HepG2 (cell line): Measurements from ENCODE around the gene BPIFB2. TPM values are rescaled to one million over a fixed set of nuclear protein-coding genes. Genes with fewer than 3 reads are reported as not detected.

Source experiments
- CHCHD3 ChIP-seq: sonication (generic); formaldehyde crosslinking; IDR thresholded peaks from 2 replicates; pipeline ENCODE4 v1.8.0; 2022; ENCODE audit warnings: mild to moderate bottlenecking, missing genetic modification reagents, moderate library complexity
- HES4 ChIP-seq: sonication (generic); formaldehyde crosslinking; IDR thresholded peaks from 2 replicates; pipeline ENCODE4 v1.9.0; 2021; ENCODE audit warnings: mild to moderate bottlenecking, missing genetic modification reagents, borderline replicate concordance
- HNF4G ChIP-seq, 2 experiments: sonication (generic) in 1 of 2; formaldehyde crosslinking in 1 of 2; IDR thresholded peaks; 2 replicates each; pipeline versions ENCODE4 v1.4.0 to v1.6.1; 2011 to 2020; ENCODE audit warnings: borderline replicate concordance in 2 of 2, low read depth in 2 of 2, mild to moderate bottlenecking in 2 of 2, low read length in 1 of 2, missing genetic modification reagents in 1 of 2, moderate library complexity in 1 of 2
- HNRNPL ChIP-seq: fragments of 200-400 bp; formaldehyde crosslinking; IDR thresholded peaks from 2 replicates; pipeline ENCODE4 v1.6.1; 2017; ENCODE audit warnings: mild to moderate bottlenecking, low read depth, low read length
- HOXA9 ChIP-seq: sonication (generic); formaldehyde crosslinking; IDR thresholded peaks from 2 replicates; pipeline ENCODE4 v1.8.1; 2022; ENCODE audit warnings: missing genetic modification reagents, mild to moderate bottlenecking, moderate library complexity, borderline replicate concordance
- MBNL3 ChIP-seq: fragments of 250-450 bp; sonication (Bioruptor Pico); conservative IDR thresholded peaks from 2 replicates; pipeline ENCODE4 v1.8.0; 2022; ENCODE audit warnings: mild to moderate bottlenecking, inconsistent platforms
- NR2C2 ChIP-seq: sonication (generic); formaldehyde crosslinking; IDR thresholded peaks from 2 replicates; pipeline ENCODE4 v1.4.0; 2020; ENCODE audit warnings: missing genetic modification reagents, mild to moderate bottlenecking, moderate library complexity, borderline replicate concordance
- PAX8 ChIP-seq: sonication (generic); formaldehyde crosslinking; IDR thresholded peaks from 2 replicates; pipeline ENCODE4 v1.8.0; 2022; ENCODE audit warnings: mild to moderate bottlenecking, missing genetic modification reagents, borderline replicate concordance
- REXO4 ChIP-seq: sonication (generic); formaldehyde crosslinking; IDR thresholded peaks from 2 replicates; pipeline ENCODE4 v1.8.0; 2022; ENCODE audit warnings: missing genetic modification reagents, mild to moderate bottlenecking, borderline replicate concordance
- SATB2 ChIP-seq: sonication (generic); formaldehyde crosslinking; IDR thresholded peaks from 2 replicates; pipeline ENCODE4 v1.5.0; 2020; ENCODE audit warnings: missing genetic modification reagents
- SP1 ChIP-seq, 2 experiments: fragments of 450-650 bp in 1 of 2; sonication (generic) in 1 of 2; formaldehyde crosslinking in 1 of 2; IDR thresholded peaks; 2 replicates each; pipeline versions ENCODE4 v1.4.0 to v1.6.1; 2016 to 2020; ENCODE audit warnings: missing genetic modification reagents in 1 of 2
- SYNCRIP ChIP-seq: fragments of 200-400 bp; formaldehyde crosslinking; IDR thresholded peaks from 2 replicates; pipeline ENCODE4 v1.6.1; 2018; ENCODE audit warnings: mild to moderate bottlenecking, low read depth, low read length; ENCODE audit not compliant: insufficient read depth
- TARDBP ChIP-seq: sonication (generic); formaldehyde crosslinking; IDR thresholded peaks from 2 replicates; pipeline ENCODE4 v1.8.0; 2022; ENCODE audit warnings: mild to moderate bottlenecking, missing genetic modification reagents
- TCF12 ChIP-seq, 2 experiments: fragments of 450-650 bp in 1 of 2; sonication (generic) in 1 of 2; formaldehyde crosslinking in 1 of 2; IDR thresholded peaks; 2 replicates each; pipeline versions ENCODE4 v1.6.1 to v1.8.0; 2017 to 2022; ENCODE audit warnings: antibody characterized with exemption in 1 of 2, mild to moderate bottlenecking in 1 of 2, missing genetic modification reagents in 1 of 2, moderate library complexity in 1 of 2
- YEATS4 ChIP-seq: sonication (generic); formaldehyde crosslinking; IDR thresholded peaks from 2 replicates; pipeline ENCODE4 v1.4.0; 2020; ENCODE audit warnings: missing genetic modification reagents, borderline replicate concordance
- ZBTB2 ChIP-seq: sonication (generic); formaldehyde crosslinking; IDR thresholded peaks from 2 replicates; pipeline ENCODE4 v1.8.0; 2022; ENCODE audit warnings: low read depth, missing genetic modification reagents
- ZNF205 ChIP-seq: IDR thresholded peaks from 2 replicates; pipeline ENCODE4 v1.6.1; 2018; ENCODE audit warnings: missing biosample characterization, missing genetic modification reagents
- ZNF253 ChIP-seq: sonication (generic); formaldehyde crosslinking; IDR thresholded peaks from 2 replicates; pipeline ENCODE4 v1.8.0; 2022; ENCODE audit warnings: mild to moderate bottlenecking, missing genetic modification reagents, borderline replicate concordance
- ZNF30 ChIP-seq: sonication (generic); formaldehyde crosslinking; IDR thresholded peaks from 2 replicates; pipeline ENCODE4 v1.5.0; 2020; ENCODE audit warnings: mild to moderate bottlenecking, missing genetic modification reagents
- ZNF367 ChIP-seq: sonication (generic); formaldehyde crosslinking; IDR thresholded peaks from 2 replicates; pipeline ENCODE4 v1.4.0; 2020; ENCODE audit warnings: missing genetic modification reagents, borderline replicate concordance
- ZNF430 ChIP-seq: sonication (generic); formaldehyde crosslinking; IDR thresholded peaks from 2 replicates; pipeline ENCODE4 v1.9.0; 2021; ENCODE audit warnings: mild to moderate bottlenecking, missing genetic modification reagents
- ZNF546 ChIP-seq: sonication (generic); formaldehyde crosslinking; conservative IDR thresholded peaks from 2 replicates; pipeline ENCODE4 v1.8.1; 2023; ENCODE audit warnings: mild to moderate bottlenecking, missing genetic modification reagents
- ZNF704 ChIP-seq: sonication (generic); formaldehyde crosslinking; IDR thresholded peaks from 2 replicates; pipeline ENCODE4 v1.8.1; 2023; ENCODE audit warnings: mild to moderate bottlenecking, inconsistent platforms, moderate library complexity, missing genetic modification reagents, borderline replicate concordance
- ZNF713 ChIP-seq: sonication (generic); formaldehyde crosslinking; IDR thresholded peaks from 2 replicates; pipeline ENCODE4 v1.4.0; 2020; ENCODE audit warnings: mild to moderate bottlenecking, missing genetic modification reagents
- polyA plus RNA-seq, 8 experiments: library from polyadenylated mRNA; depleted of rRNA in 3 of 8; stranded (reverse) in 7 of 8; unstranded in 1 of 8; fragments of >200 nt; fragmentation: Illumina TruSeq in 4 of 8; extraction: Trizol in 4 of 8; gene quantifications; 2 replicates each; pipeline versions ENCODE4 v1.2.1 to v1.2.3, GENCODE V29; 2011 to 2016; ENCODE audit warnings: low read depth in 4 of 8, missing spikeins in 1 of 8, mixed read lengths in 1 of 8; ENCODE audit not compliant: insufficient read depth in 1 of 8
- total RNA-seq, 5 experiments: library from RNA; depleted of rRNA; stranded (reverse); fragments of >200 nt; fragmentation: Illumina TruSeq; extraction: Trizol; gene quantifications; 2 replicates each; pipeline ENCODE4 v1.2.3, GENCODE V29; 2016; ENCODE audit warnings: low read depth in 1 of 5

The BPIFB2 gene
- total and polyA plus RNA-seq, 2 of the 13 experiments (the other 11 are each of a cell fraction or from before 2014, with no cell fraction given) = 54.5 to 902 TPM

DNA sequence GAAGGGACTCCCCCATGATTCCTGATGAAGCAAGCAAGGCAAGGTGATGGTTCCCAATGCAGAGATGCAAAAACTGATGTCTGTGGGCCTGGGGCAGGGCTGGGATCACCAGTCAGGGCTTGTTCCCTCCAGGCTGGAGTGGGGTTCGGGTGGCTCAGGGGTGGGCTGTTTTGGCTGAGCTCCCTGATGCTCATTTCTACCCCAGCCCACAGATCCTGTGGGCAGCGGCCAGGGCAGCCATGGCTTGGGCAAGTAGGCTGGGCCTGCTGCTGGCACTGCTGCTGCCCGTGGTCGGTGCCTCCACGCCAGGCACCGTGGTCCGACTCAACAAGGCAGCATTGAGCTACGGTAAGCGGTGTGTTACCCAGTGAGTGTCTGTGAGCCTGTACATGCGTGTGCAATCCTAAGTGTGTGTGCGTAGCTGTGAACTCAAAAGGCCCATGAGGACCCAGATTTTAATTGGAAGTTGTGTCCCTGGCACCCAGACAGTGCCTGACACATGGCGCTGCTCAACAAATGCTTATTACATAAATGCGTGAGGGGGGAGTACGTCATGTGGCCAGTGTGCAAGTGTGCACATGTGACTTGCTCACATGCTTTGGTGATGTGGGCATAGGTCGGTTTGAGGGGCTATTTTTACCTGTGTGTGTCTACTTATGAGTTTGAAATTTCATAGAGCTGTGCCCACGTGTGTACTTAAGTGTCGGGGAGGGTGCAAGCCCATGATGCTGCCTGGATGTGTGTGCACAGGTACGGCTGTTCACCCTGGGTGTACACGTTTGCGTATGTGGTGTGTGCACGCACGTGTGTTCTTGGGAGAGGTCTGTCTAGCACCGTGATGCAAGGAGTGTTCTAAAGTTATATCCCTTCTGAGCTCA lies 1.1 kb downstream of the BPIFB2 start (continued):
- TF ChIP-seq SP1 (IDR thresholded peaks at IDR 0.05) (no peak), SP1 (CRISPR knock-in tag; IDR thresholded peaks at IDR 0.05) (no peak), HNF4G (IDR thresholded peaks at IDR 0.05; ENCODE audit: borderline replicate concordance, low read depth, low read length) (0 out of 2 replicates have a peak, but pooled peaks have one; percentile 4), HNF4G (CRISPR knock-in tag; IDR thresholded peaks at IDR 0.05; ENCODE audit: borderline replicate concordance, low read depth) (peak; percentile 48; the same call in 1 of the 2 replicates), NR2C2 (CRISPR knock-in tag) (no peak), YEATS4 (CRISPR knock-in tag) (peak; percentile 19; the same call in 1 of the 2 replicates), ZNF367 (CRISPR knock-in tag) (0 out of 2 replicates have a peak, but pooled peaks have one; percentile 61), ZNF205 (CRISPR knock-in tag) (0 out of 2 replicates have a peak, but pooled peaks have one; percentile 27), ZNF253 (peak; percentile 2; the same call in 1 of the 2 replicates), MBNL3 (CRISPR knock-in tag) (no peak), ZNF704 (CRISPR knock-in tag) (0 out of 2 replicates have a peak, but pooled peaks have one; percentile 12), CHCHD3 (CRISPR knock-in tag) (peak; percentile 81), TARDBP (CRISPR knock-in tag) (peak; percentile 53; the same call in 1 of the 2 replicates), TCF12 (IDR thresholded peaks at IDR 0.05) (no peak), TCF12 (CRISPR knock-in tag; IDR thresholded peaks at IDR 0.05) (peak; percentile 22; the same call in 1 of the 2 replicates), HOXA9 (CRISPR knock-in tag) (peak; percentile 88; the same call in 1 of the 2 replicates), REXO4 (CRISPR knock-in tag) (0 out of 2 replicates have a peak, but pooled peaks have one; percentile 73), ZNF713 (CRISPR knock-in tag) (peak; percentile 96), ZNF30 (CRISPR knock-in tag) (0 out of 2 replicates have a peak, but pooled peaks have one; percentile 30), ZNF430 (CRISPR knock-in tag) (peak; percentile 34; the same call in 1 of the 2 replicates), HNRNPL (peak; percentile 94), ZNF546 (CRISPR knock-in tag) (peak; percentile 69; the same call in 1 of the 2 replicates), SYNCRIP (no peak), ZBTB2 (0 out of 2 replicates have a peak, but pooled peaks have one; percentile 14), SATB2 (0 out of 2 replicates have a peak, but pooled peaks have one; percentile 34), HES4 (CRISPR knock-in tag) (0 out of 2 replicates have a peak, but pooled peaks have one; percentile 11), PAX8 (0 out of 2 replicates have a peak, but pooled peaks have one; percentile 16)
